ENCODE measurements around the gene SHISA7. TPM values are rescaled to one million over a fixed set of nuclear protein-coding genes. Genes with fewer than 3 reads are reported as not detected.
A peak's percentile ranks its signal among the peaks of the same experiment; 100 is the strongest.

The SHISA7 gene
- total and polyA plus RNA-seq, 7 donors, result 0.04 to 0.41 (median 0.32) TPM; not detected in 3

GRCh38 chr19:55464039-55464661, 21.1 kb upstream of the SHISA7 start:
- 73 to 74% methylated on average over 23 of the region's 23 CpGs for WGBS, 2 donors
- TF ChIP-seq POLR2AphosphoS5 (IDR thresholded peaks at IDR 0.05) (no peak), EP300 (IDR thresholded peaks at IDR 0.05) (no peak), POLR2A (IDR thresholded peaks at IDR 0.05) (no peak), CTCF (IDR thresholded peaks at IDR 0.05) (no peak)
- Histone ChIP-seq H3K27me3 (no peaks in the 10 kb centered on the region), H3K36me3 (no peaks in the 10 kb centered on the region), H3K4me1 (peaks cover 0 to 37% (median 25%) of the 10 kb centered on the region in 4 donors), H3K27ac (no peak overlapping the region), H3K9me3 (no peaks in the 10 kb centered on the region), H3K4me3 (no peak overlapping the region)
- DNase-seq, result no peak
- intact Hi-C loops (cut with DNase I), result no loop called here

GRCh38 chr19:55463583-55464031, 20.5 kb upstream of the SHISA7 start:
- WGBS, 2 donors, result 75 to 77% methylated on average over 15 of the region's 15 CpGs

GRCh38 chr19:55462722-55463121, 19.6 kb upstream of the SHISA7 start:
- WGBS, 2 donors, result 77 to 87% methylated on average over 11 of the region's 11 CpGs
- no peak for DNase-seq
- intact Hi-C loops (cut with DNase I), result no loop called here

More at GRCh38 chr19:55463583-55464031, 20.5 kb upstream of the SHISA7 start:
- Histone ChIP-seq H3K4me1 (peaks cover 0 to 40% (median 26%) of the 10 kb centered on the region in 4 donors), H3K9me3 (no peaks in the 10 kb centered on the region), H3K27ac (no peak overlapping the region), H3K36me3 (no peaks in the 10 kb centered on the region), H3K4me3 (no peak overlapping the region), H3K27me3 (no peaks in the 10 kb centered on the region)
- TF ChIP-seq EP300 (IDR thresholded peaks at IDR 0.05) (no peak), POLR2AphosphoS5 (IDR thresholded peaks at IDR 0.05) (no peak), CTCF (IDR thresholded peaks at IDR 0.05) (no peak), POLR2A (IDR thresholded peaks at IDR 0.05) (no peak)
- intact Hi-C loops (cut with DNase I), result no loop called here
- no peak for DNase-seq

GRCh38 chr19:55461974-55462626, 19.0 kb upstream of the SHISA7 start:
- intact Hi-C loops (cut with DNase I), result loop anchor here (1.0 to 2.0 kb wide), 2 partner anchors 53 to 182 kb away; partner anchors contain the start of gene HSPBP1
- H3K27me3 ChIP-seq, result no peaks in the 10 kb centered on the region
- H3K36me3 ChIP-seq, result no peaks in the 10 kb centered on the region
- 8 to 11% methylated on average over 27 of the region's 27 CpGs for WGBS, 2 donors
- peak overlapping the region; percentile 61 to 93 (median 76) for H3K4me3 ChIP-seq
- no peaks in the 10 kb centered on the region for H3K9me3 ChIP-seq
- peaks cover 0 to 34% (median 24%) of the 10 kb centered on the region in 4 donors for H3K4me1 ChIP-seq
- H3K27ac ChIP-seq, result peak overlapping the region; percentile 85 to 98 (median 90)
- TF ChIP-seq CTCF (IDR thresholded peaks at IDR 0.05) (no peak), POLR2A (IDR thresholded peaks at IDR 0.05) (peak in 1 of 2 donors; percentile 66), POLR2AphosphoS5 (IDR thresholded peaks at IDR 0.05) (peak in 3 of 4 donors; percentile 5 to 59 (median 26)), EP300 (IDR thresholded peaks at IDR 0.05) (no peak)
- no peak for DNase-seq

More at GRCh38 chr19:55462722-55463121, 19.6 kb upstream of the SHISA7 start:
- no peaks in the 10 kb centered on the region for H3K27me3 ChIP-seq
- H3K36me3 ChIP-seq, result no peaks in the 10 kb centered on the region
- H3K9me3 ChIP-seq, result no peaks in the 10 kb centered on the region
- H3K4me1 ChIP-seq, result peaks cover 0 to 36% (median 24%) of the 10 kb centered on the region in 4 donors
- no peak overlapping the region for H3K4me3 ChIP-seq
- no peak overlapping the region for H3K27ac ChIP-seq
- TF ChIP-seq CTCF (IDR thresholded peaks at IDR 0.05), result no peak
- no peak for TF ChIP-seq POLR2AphosphoS5 (IDR thresholded peaks at IDR 0.05)
- no peak for TF ChIP-seq POLR2A (IDR thresholded peaks at IDR 0.05)
